HepG2 (cell line): ENCODE results near the gene NEDD4L. TPM values are rescaled to one million over a fixed set of nuclear protein-coding genes. Genes with fewer than 3 reads are reported as not detected.

Source experiments
- ATAC-seq: fragments of 200-7000 bp; cut with Tn5 transposase; 3 replicates; pipeline ENCODE4 v1.9.1; 2020; ENCODE audit warnings: mild to moderate bottlenecking, moderate library complexity
- BruUV-seq: library from RNA; stranded (reverse); fragments of 400-500 nt; replicated peaks from 2 replicates; lab custom pipeline; 2021; lab: Mats Ljungman, UMichigan
- CTCF ChIA-PET: fragments of 300-600 bp; formaldehyde crosslinking; extraction: SDS; loops from one replicate; lab custom pipeline; 2021; ENCODE audit warnings: low total read pairs, inconsistent platforms, low intra/inter-chr PET ratio; lab: Yijun Ruan, JAX
- POLR2A ChIA-PET: fragments of 350-600 bp; sonication (Branson Sonifier 250); formaldehyde crosslinking; loops from one replicate; lab custom pipeline; 2020; ENCODE audit warnings: antibody characterized with exemption, inconsistent platforms; lab: Yijun Ruan, JAX
- DNase-seq: peaks from one replicate; pipeline ENCODE4 v3.0.0-alpha.2; 2015; ENCODE audit warnings: low spot score
- FAIRE-seq: peaks from 3 replicates; lab custom pipeline; 2011; peaks lifted over from hg19 to GRCh38; lab: Jason Lieb, UNC
- H2AFZ ChIP-seq: one replicate; pipeline ENCODE4 v1.6.1; 2011; ENCODE audit warnings: low read length, inconsistent platforms
- H3K27ac ChIP-seq: fragments of 300-600 bp; 3 replicates; pipeline ENCODE4 v1.8.0; 2011; ENCODE audit warnings: mixed run types, mild to moderate bottlenecking, mixed read lengths, low read length, inconsistent platforms; ENCODE audit not compliant: insufficient read depth; ENCODE audit errors: extremely low read length
- H3K27me3 ChIP-seq, 2 experiments: fragments of 200-600 bp in 1 of 2; 2 replicates in 1 of 2; 3 replicates in 1 of 2; pipeline versions ENCODE4 v1.6.0 to v1.8.0; 2011; ENCODE audit warnings: low read length in 2 of 2, mild to moderate bottlenecking in 2 of 2, moderate library complexity in 2 of 2, inconsistent platforms in 1 of 2; ENCODE audit not compliant: insufficient read depth in 2 of 2, control insufficient read depth in 1 of 2
- H3K36me3 ChIP-seq, 2 experiments: fragments of 200-600 bp in 1 of 2; replicated peaks in 1 of 2; 2 replicates in 1 of 2; 3 replicates in 1 of 2; pipeline versions ENCODE4 v1.5.1 to v1.8.0; 2011; ENCODE audit warnings: low read length in 2 of 2, inconsistent platforms in 1 of 2; ENCODE audit not compliant: insufficient read depth in 2 of 2, control insufficient read depth in 1 of 2
- H3K4me1 ChIP-seq: 2 replicates; pipeline ENCODE4 v1.5.1; 2012; ENCODE audit warnings: low read length, inconsistent platforms; ENCODE audit not compliant: insufficient read depth
- H3K4me2 ChIP-seq: 2 replicates; pipeline ENCODE4 v1.6.0; 2011; ENCODE audit warnings: low read depth, low read length, inconsistent platforms
- H3K4me3 ChIP-seq, 3 experiments: fragments of 200-600 bp in 1 of 3; sonication (generic), shearing (Covaris generic) in 1 of 3; replicated peaks in 1 of 3; 2 replicates each; pipeline ENCODE4 v1.5.1; 2011 to 2016; ENCODE audit warnings: low read length in 3 of 3, inconsistent platforms in 2 of 3, low read depth in 2 of 3, mild to moderate bottlenecking in 2 of 3, control low read depth in 1 of 3, mixed read lengths in 1 of 3; ENCODE audit not compliant: insufficient read depth in 1 of 3
- H3K79me2 ChIP-seq: one replicate; pipeline ENCODE4 v1.6.1; 2011; ENCODE audit warnings: low read length, inconsistent platforms; ENCODE audit not compliant: insufficient read depth
- H3K9ac ChIP-seq: 2 replicates; pipeline ENCODE4 v1.6.0; 2011; ENCODE audit warnings: mild to moderate bottlenecking, low read depth, low read length, inconsistent platforms; ENCODE audit not compliant: insufficient read depth
- H3K9me3 ChIP-seq: 2 replicates; pipeline ENCODE4 v1.5.1; 2012; ENCODE audit warnings: mild to moderate bottlenecking, low read length
- H4K20me1 ChIP-seq: 2 replicates; pipeline ENCODE4 v1.6.0; 2011; ENCODE audit warnings: inconsistent platforms, mild to moderate bottlenecking, low read length, moderate library complexity; ENCODE audit not compliant: insufficient read depth
- AFF4 ChIP-seq: sonication (generic); formaldehyde crosslinking; IDR thresholded peaks from 2 replicates; pipeline ENCODE4 v1.4.0; 2020; ENCODE audit warnings: missing genetic modification reagents
- DMAP1 ChIP-seq: IDR thresholded peaks from 2 replicates; pipeline ENCODE4 v1.6.1; 2016
- E2F1 ChIP-seq: sonication (generic); formaldehyde crosslinking; IDR thresholded peaks from 2 replicates; pipeline ENCODE4 v1.5.0; 2020; ENCODE audit warnings: missing genetic modification reagents
- KAT8 ChIP-seq: IDR thresholded peaks from 2 replicates; pipeline ENCODE4 v1.6.1; 2016; ENCODE audit warnings: missing genetic modification reagents, missing compliant biosample characterization
- PAXIP1 ChIP-seq: sonication (generic); formaldehyde crosslinking; conservative IDR thresholded peaks from 2 replicates; pipeline ENCODE4 v1.4.0; 2020; ENCODE audit warnings: mild to moderate bottlenecking, missing genetic modification reagents, moderate library complexity
- ZBTB39 ChIP-seq: sonication (generic); formaldehyde crosslinking; IDR thresholded peaks from 2 replicates; pipeline ENCODE4 v1.5.0; 2020; ENCODE audit warnings: missing genetic modification reagents
- WGBS: methylation state at CpG from one replicate; pipeline ENCODE4 v1.1.6; 2017; ENCODE audit warnings: low lambda C conversion rate; 5-methylcytosine and 5-hydroxymethylcytosine counted together
- in situ Hi-C: cut with HindIII; loops from 2 replicates; pipeline ENCODE4 v1.10.0; 2017; ENCODE audit warnings: low pct_unique_long_range_greater_than_20kb; ENCODE audit not compliant: extremely low pct_ligation_motif_present
- intact Hi-C: fragments of 100-400 bp; cut with micrococcal nuclease; formaldehyde crosslinking; loops from one replicate; pipeline ENCODE4 v1.10.0; 2022; ENCODE audit not compliant: unreplicated experiment
- polyA plus RNA-seq, 8 experiments: library from polyadenylated mRNA; depleted of rRNA in 3 of 8; stranded (reverse) in 7 of 8; unstranded in 1 of 8; fragments of >200 nt; fragmentation: Illumina TruSeq in 4 of 8; extraction: Trizol in 4 of 8; gene quantifications; 2 replicates each; pipeline versions ENCODE4 v1.2.1 to v1.2.3, GENCODE V29; 2011 to 2016; ENCODE audit warnings: low read depth in 4 of 8, missing spikeins in 1 of 8, mixed read lengths in 1 of 8; ENCODE audit not compliant: insufficient read depth in 1 of 8
- total RNA-seq, 5 experiments: library from RNA; depleted of rRNA; stranded (reverse); fragments of >200 nt; fragmentation: Illumina TruSeq; extraction: Trizol; gene quantifications; 2 replicates each; pipeline ENCODE4 v1.2.3, GENCODE V29; 2016; ENCODE audit warnings: low read depth in 1 of 5

Gene NEDD4L
- total and polyA plus RNA-seq, 2 of the 13 experiments (the other 11 are each of a cell fraction or from before 2014, with no cell fraction given) = 168 to 390 TPM

GRCh38 chr18:58042826-58043490, 1.1 kb upstream of the NEDD4L start:
- H3K36me3 ChIP-seq = peaks cover 1 to 3% of the 10 kb centered on the region in 2 experiments; a peak in 1 of 5 replicates
- ChIA-PET POLR2A (interaction anchor here (0.7 to 1.6 kb wide), 8 partner anchors 18 to 448 kb away, joined by 3 to 14 read pairs (median 4); no protein-coding TSS in a partner anchor), CTCF (interaction anchor here (0.7 to 2.1 kb wide), 6 partner anchors 79 to 451 kb away, joined by 4 to 22 read pairs (median 6); no protein-coding TSS in a partner anchor)
- peak overlapping the region; percentile 70 for H3K9ac ChIP-seq
- in situ Hi-C loops (no loop called here), intact Hi-C loops (loop anchor here (1.0 to 10.0 kb wide), 11 partner anchors 19 to 721 kb away; no protein-coding TSS in a partner anchor)
- H3K27ac ChIP-seq = peak overlapping the region; percentile 82
- peak overlapping the region; percentile 81 for H3K4me2 ChIP-seq
- H3K4me3 ChIP-seq = peak overlapping the region; percentile 87 to 96 (median 90)
- peak overlapping the region; percentile 57 for H2AFZ ChIP-seq
- 0 out of 2 replicates have a peak, but pooled peaks have one; percentile 25 for TF ChIP-seq PAXIP1 (CRISPR knock-in tag)
- 0 out of 2 replicates have a peak, but pooled peaks have one; percentile 35 for TF ChIP-seq DMAP1 (CRISPR knock-in tag)
- no peak for TF ChIP-seq E2F1
- TF ChIP-seq ZBTB39 (CRISPR knock-in tag) = no peak
- 0 out of 2 replicates have a peak, but pooled peaks have one; percentile 5 for TF ChIP-seq KAT8 (CRISPR knock-in tag)
- peak; percentile 48; the same call in 1 of the 2 replicates for TF ChIP-seq AFF4 (CRISPR knock-in tag)
- peaks cover 36% of the 10 kb centered on the region for H3K79me2 ChIP-seq
- H3K9me3 ChIP-seq = no peaks in the 10 kb centered on the region
- H3K27me3 ChIP-seq = no peaks in the 10 kb centered on the region; a peak in 1 of 5 replicates
- peaks cover 36% of the 10 kb centered on the region for H3K4me1 ChIP-seq
- DNase-seq (no peak), FAIRE-seq (no peak), ATAC-seq (no peak)
- peaks cover 16% of the 10 kb centered on the region; the same call in 1 of the 2 replicates for H4K20me1 ChIP-seq
- BruUV-seq = no TSS peak
- WGBS = 17% methylated on average over 19 of the region's 19 CpGs
